Measurements from ENCODE around the gene EDN1.
"Not testable (repeated sequence)": the region's sequence is repeated elsewhere in the genome, so short reads cannot be mapped to it uniquely, and the experiment has no call there.

EDN1 gene

DNA sequence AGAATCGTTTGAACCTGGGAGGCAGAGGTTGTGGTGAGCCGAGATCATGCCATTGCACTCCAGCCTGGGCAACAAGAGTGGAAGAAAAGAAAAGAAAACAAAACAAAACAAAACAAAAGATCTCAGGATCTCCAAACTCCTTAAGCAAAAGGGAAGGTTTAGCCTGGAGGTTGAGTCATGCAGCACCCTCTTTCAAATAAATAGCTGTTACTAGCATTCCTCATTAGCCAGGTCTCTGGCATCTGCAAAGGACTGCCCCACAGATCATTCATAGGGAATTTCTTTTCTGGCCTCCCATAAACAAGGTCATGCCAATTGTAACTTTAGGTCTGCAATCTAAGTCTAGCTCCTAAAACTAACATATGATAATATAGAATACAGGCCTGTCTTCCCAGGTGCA lies 37.2 kb downstream of the EDN1 start:
- no peak for DNase-seq (ENCODE audit: low spot score)

DNA sequence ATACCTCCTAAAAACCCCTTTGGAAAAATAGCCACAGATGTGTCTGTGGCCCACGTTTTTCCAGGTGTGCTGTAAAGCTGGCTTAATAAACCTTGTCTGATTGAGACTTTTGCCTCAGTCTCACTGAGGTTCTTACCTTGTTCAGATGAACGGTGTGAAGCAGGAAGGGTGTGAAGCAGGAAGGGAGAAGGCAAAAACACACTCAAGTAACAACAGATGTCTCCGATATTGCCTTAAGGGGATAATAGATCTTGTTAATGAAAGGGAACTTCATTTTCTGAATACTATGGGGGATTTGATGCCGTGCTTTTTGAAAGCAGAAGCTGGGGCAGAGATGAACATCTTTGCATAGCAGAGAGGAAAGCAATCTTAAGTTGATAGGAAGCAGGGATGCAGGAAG lies 37.8 kb downstream of the EDN1 start:
- DNase-seq (ENCODE audit: low spot score) = no peak

DNA sequence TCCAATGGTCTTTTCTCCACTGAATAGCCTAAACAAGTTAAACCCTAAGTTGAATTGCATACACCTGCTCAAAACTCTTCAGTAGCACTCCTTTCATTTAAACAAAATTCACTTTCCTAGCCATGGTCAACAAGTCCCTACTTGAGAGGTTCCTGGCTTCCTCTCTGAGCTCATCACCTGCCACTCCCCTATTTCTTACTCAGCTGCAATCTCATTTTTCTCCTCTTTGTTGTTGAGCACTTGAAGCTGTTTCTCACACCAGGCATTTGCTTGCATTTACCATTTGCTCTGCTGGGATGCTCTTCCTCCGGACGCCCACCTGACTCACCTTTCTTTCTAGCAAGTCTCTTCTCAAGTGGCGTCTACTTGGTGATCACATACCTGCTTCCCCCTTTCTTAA lies 38.5 kb downstream of the EDN1 start:
- no peak for DNase-seq (ENCODE audit: low spot score)

DNA sequence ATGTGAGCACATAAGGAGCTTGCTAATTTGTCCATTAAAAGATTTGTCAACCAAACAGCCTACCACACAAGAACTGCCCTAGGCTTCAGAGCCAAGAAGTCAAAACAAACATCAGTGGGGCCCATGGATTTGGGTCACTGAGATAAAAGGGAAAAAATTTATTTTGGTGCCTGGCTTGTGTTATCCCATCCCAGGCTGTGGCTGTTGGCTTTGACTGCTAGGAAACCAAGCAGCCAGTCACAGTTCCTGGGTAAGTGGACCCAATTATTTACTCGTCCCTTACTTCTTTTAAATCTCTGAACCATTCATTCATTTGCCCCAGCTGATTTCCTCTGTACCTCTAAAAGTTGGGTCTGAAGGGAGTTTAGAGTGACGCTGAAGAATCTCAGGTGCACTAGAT lies 41.3 kb downstream of the EDN1 start:
- no peak for DNase-seq (ENCODE audit: low spot score)

DNA sequence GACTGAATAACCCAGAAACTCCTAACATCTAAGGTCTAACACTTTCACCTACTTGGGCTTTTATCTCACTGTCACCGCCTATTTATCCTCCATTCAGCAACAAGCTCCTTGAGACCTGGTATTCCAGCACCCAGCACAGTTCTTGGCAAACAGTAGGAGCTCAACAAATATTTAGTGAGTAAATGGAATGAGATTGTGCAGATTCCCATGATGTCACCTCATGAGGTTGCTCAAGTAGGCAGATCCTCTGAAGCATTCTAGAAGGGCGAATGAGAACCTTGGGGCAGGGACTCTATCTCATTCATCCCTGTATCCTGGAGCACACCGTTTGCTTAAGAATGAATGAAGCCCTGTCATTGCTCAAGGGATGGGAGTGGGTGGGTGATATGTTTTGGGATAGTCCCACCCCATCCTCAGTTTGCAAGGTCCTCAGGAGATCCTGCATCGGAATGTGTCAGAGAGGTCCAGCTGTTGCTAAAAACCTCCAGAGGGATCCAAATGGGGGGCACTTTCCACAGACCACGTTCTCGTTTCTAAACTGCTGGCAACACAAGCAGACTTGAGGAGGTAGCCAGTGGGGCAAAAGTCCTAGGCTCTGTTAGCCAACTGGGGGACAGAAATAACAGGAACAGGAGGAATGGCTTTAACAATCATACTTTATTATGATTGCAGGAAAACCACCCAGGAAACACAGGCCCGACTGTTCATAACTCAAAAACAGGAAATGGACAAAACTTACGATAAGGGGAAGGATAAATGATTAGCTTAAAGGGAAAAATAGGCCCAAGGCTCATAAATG lies 42.0 kb downstream of the EDN1 start:
- DNase-seq (ENCODE audit: low spot score) = no peak

DNA sequence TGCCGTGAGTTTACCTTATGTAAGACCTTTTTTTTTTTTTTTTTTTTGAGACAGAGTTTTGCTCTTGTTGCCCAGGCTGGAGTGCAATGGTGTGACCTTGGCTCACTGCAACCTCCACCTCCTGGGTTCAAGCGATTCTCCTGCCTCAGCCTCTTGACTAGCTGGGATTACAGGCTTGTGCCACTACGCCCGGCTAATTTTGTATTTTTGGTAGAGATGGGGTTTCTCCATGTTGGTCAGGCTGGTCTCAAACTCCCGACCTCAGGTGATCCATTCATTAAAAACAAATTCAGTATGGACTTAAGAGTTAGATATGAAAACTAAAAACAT lies 42.6 kb downstream of the EDN1 start:
- DNase-seq (ENCODE audit: low spot score) = not testable (repeated sequence)

DNA sequence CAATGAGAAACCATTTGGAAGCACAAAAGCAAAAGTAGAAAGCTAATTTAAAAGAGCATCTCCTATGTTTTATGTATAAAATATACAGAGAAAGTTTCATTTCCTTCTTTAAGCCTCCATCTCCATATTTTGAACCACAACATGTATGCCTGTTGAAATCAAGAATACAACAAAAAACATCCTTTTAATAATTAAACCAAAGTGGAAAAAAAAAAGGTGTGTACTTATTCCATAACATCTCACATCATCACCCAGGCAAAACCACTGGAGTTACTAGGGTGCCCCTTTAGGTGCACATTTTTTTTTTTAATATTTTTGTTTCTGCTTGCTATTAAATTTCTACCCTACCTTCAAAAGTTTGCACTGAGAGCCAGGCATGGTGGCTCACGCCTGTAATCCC lies 43.0 kb downstream of the EDN1 start:
- DNase-seq (ENCODE audit: low spot score) = no peak

DNA sequence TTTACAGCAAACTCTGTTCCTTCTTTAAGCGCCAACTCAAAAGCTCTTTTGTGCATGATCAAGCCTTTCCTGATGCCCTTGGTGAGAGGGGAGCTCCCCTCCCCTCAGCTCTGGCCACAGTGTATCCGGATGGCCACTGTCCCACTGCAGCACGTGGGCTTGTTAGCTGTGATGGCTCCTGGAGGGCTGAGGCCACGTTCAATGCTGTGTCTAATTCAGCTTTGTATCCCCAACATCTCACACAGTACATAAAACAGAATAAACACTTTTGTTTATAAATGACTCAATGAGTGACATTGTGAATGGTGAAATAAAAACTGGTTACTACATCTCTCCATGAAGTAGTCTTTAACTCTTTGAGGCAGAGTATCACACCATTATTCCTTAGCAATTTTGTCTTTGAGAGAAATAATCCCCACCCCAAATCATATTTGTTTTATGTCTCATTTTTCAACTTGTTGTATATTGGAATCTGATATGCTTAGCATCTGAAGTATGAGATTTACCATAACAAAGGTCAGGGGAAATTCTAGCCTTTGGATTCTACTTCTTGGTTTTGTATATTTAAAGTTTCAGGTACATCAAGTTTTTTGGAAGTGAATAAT lies 44.5 kb downstream of the EDN1 start:
- no peak for DNase-seq (ENCODE audit: low spot score)

DNA sequence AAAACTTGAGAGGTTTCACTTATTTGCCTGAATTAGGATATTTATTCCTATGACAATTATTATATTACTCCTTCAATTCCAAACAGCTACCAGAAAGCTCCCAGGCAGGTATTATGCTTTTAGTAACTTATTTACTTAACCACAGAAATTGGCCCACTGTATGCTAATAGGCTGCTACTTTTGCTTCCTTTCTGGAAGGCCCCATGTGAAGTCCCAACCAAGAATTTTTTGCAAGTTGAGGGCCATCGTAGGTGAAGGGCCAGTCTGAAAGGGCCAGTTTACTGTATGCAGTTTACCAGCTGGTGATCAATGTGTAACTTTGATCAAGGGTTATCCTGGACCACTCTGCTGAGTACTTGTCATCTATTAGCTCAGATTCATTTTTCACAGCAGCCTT lies 45.0 kb downstream of the EDN1 start:
- no peak for DNase-seq (ENCODE audit: low spot score)

DNA sequence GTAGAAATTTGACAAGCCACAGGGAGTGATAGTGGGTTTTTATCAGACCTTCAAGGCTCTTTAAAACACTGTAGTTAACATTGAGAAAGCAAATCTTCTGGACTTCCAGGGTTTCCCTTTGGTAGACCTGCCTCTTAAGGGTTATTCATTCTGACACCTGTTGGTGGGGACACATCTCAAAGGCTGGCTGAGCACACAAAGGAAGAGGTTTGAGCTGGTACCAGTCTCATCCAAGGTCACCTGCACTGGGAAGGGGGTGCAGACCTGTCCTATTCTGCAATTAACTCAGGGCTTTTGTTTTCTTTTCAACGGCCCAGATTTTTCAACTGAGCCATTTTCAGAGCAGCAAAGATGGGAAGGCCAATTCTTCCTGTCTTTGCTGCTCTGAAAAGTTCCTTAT lies 45.6 kb downstream of the EDN1 start:
- DNase-seq (ENCODE audit: low spot score) = no peak

DNA sequence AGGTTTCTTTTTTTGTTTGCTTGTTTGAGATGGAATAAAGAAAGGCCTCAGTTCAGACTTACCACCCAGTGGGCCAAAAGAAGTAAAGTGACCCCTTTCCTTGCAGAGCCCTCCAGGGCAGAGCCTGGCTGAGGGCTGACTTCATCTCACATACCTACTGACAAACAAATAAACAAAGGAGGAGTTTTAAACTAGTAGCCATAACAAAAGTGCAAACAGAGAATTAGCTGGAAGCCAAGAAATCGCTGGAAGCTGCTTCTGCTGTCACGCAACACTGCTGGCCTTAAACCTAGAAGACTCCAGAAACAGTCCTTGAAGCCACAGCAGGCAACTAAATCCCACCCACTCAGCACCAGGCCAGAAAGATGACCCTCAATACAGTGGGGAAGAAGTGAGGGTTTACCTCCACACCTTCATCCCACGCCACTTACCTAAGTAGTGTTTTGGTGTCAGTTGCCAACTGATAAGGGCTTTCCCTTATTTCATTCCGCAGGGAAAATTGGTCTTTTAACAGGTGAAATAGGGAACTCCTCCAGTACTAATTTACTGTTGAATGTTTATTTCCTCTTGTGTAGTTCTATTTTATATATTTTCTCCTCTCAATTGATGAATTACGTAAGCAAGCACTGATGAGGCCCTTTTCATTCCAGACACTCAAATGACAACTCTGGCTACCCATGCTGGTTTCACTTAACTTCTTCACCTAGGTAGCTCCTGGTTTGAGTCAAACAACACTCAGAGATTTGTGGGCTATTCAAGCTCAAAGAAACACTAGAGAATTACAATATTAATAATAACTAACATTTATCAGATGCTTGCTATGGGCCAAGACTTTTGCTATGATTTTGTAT lies 46.2 kb downstream of the EDN1 start:
- no peak for DNase-seq (ENCODE audit: low spot score)

DNA sequence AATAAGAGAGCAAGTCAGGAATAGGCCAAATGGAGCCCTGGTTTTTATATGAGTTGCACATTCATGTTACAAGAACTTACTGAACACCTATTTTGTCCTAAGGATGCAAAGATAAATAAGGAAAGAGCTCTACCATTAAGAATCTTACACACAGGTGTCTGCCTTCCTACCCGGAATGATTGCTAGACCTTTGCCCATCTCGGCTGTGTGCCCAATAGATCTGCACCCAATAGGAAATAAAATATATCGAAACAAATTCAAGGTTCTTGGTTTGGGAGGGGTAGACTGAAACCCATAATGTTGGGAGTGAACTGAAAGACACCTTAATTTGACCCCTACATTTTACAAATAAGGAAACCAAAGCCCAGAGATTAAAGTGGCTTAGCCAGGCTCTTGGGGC lies 48.9 kb downstream of the EDN1 start:
- DNase-seq (ENCODE audit: low spot score) = no peak

DNA sequence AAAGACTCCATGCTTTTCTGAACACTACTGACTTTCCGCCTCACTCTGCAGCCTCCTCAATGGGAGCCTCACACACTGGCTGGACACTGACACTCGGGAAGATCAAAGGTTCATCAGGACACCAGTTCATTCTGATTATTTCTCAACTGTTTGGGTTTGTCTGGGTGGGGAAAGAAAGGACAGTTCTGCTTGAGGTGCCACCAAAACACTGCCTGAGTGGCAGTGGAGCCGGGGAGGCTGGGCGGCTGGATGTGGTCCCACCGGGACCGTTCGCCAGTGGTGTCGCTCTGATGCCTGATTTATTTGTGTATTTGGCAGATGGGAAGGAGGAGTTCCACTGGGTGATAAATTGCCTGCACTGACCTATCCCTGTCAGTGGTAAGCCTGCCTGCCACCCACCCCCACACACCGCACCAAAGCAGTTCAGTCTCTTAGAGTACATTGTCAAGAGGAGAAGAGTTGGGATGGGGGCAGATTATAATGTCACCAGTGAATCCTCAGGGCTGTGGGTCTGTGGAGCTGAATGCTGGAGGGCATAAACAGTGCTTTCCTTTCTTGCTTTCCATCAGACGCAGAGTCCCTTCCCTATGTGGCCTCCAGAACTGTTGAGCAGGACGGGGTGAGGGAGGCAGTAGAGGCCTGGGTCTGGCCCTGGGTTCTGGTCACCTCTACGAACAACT lies 49.8 kb downstream of the EDN1 start:
- no peak for DNase-seq (ENCODE audit: low spot score)

DNA sequence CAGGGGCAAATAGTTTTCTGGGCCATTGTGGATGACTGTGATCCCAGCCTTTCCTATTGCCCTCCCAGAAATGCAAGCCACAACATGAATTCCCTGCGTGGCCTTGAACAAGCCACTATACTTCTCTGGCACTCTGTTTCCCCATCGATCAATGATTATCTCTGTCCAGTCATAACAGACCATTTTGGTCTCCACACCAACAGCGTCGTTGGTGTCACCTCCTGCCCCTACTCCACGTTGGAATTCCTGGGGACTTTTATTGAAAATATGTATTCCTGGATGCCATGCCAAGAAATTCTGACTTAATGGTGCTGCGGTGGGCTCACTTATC lies 50.3 kb downstream of the EDN1 start:
- DNase-seq (ENCODE audit: low spot score) = no peak

DNA sequence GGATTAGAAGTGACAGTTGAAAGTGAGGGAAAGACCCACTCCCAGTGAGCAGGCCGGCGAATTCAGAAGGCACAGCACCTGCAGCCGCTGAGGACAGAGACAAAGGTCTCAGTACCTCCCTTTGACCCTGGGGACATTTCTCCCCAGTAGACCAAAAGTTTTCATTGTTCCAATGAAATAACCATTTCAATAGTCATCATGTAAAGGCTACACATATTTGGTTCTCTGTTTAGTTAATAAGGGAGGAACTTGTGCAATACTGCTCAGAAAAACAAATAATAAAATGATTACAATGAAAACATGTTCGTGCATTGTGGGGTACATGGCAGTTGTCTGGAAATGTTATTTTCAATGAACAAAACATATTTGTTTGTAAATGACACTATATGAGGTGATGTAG lies 52.5 kb downstream of the EDN1 start:
- no peak for DNase-seq (ENCODE audit: low spot score)

DNA sequence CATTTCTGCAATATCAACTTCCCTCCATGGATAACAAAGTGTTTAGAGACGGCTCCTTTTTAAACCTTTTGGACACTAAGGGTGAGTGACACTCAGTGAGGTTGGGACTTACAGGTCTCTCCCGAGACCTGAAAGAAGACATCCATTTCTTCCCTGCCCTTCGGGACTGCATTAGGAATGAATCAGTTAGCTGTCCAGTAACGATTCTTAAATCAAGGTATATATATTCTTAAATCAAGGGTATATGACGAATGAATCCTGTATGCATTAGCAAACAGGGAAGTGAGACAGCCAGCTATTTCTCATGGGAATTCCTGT lies 52.9 kb downstream of the EDN1 start:
- DNase-seq (ENCODE audit: low spot score) = no peak

DNA sequence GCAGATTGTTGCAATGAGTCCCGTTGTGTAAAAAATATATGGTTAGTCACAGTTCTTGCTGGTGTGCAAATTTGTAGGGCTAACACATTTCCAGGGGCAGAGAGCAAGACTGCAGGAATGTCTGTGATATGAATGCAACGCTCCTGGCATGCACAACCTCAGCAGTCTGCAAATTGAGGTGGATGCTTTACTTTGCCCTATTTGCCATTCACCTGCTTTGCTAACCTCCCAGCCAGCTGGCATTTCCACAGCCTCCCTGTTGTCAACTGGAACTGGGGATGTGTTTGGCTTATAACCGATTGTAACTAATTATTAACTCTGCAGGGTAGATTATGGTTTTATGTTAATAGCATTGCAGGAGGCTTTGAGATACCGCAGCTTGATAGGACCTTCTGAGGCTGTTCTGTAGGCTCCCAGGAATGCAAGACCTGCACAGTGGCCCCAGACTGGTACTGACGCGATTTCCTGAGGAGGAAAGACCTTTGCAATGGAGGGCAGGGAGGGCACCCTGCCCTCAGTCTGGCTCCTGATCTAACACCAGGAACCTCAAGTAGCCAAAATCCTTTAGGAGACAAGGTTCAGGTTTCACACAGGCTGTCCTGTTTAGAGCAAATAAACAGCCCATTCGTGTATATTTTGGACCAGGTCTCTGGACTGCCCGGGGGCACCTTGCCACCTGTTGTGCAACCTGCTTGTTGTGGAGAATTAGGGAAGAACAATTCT lies 53.4 kb downstream of the EDN1 start:
- no peak for DNase-seq (ENCODE audit: low spot score)

DNA sequence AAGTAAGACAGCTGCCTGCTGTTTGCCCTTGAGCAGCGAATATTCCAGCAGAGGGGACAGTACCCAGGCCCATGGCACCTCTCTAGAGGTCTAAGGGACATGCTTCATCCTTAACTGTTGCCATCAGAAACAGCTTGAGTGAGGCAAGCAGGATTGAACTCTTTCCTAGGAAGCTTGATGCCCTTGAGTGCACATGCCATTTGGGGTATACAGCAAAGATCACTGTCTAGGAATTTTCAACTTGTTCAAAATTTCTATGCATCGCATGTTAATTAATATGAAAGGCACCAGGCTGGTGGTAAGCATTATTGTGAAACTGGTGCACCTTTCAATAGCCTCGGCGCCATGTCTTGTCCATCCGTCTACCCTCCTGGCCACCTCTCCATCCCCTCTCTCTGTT lies 54.1 kb downstream of the EDN1 start:
- DNase-seq (ENCODE audit: low spot score) = no peak

DNA sequence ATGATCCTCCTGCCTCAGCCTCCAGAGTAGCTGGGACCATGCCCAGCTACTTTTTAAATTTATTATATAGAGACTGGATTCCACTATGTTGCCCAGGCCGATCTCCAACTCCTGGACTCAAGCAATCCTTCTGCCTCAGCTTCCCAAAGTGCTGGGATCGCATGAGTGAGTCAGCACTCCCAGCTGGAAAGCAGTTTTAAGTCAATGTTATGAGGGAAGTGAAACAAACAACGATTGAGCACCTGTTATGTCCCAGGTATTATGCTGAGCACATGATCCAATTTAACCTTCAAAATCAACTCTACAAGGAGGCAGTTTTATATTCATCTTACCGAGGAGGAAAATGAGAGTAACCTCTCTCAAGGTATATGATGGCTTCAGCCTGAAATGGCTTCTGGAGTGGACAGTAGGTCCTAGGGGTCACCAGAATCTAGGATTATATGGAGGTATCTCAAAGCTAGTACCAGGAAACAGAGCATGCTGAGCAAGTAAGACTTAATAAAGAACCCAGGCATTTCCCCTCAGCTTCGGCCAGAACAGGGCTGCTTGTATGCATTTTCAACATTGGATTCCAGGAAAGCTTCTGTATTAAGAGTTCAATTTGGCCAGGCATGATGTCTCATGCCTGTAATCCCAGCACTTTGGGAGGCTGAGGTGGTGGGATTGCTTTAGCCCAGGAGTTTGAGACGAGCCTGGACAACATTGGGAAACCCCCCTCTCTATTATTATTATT lies 55.0 kb downstream of the EDN1 start:
- no peak for DNase-seq (ENCODE audit: low spot score)

DNA sequence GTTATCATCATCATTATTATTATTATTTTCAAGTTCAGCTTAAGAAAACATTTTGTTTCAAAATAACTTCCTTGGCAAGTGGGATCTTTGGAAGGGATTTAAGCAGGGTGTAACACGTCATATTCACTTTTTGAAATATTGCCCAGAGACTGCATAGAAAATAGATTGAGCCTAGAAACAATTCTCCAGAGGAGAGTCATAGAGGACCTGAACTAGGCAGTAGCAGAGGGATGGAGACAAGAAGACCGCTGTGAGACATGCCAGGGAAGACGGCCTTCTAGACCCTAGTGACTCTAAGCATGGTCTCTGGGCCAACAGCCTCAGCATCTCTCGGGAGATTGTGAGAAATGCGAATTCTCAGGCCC lies 55.5 kb downstream of the EDN1 start:
- no peak for DNase-seq (ENCODE audit: low spot score)

Measured in NAMALWA (cell line).